ENCODE data around the gene ATP8B1. TPM values are rescaled to one million over a fixed set of nuclear protein-coding genes. Genes with fewer than 3 reads are reported as not detected.
"Not testable (repeated sequence)": the region's sequence is repeated elsewhere in the genome, so short reads cannot be mapped to it uniquely, and the experiment has no call there.

The ATP8B1 gene
- polyA plus RNA-seq, 3 donors = 0.02 to 0.11 (median 0.03) TPM

DNA sequence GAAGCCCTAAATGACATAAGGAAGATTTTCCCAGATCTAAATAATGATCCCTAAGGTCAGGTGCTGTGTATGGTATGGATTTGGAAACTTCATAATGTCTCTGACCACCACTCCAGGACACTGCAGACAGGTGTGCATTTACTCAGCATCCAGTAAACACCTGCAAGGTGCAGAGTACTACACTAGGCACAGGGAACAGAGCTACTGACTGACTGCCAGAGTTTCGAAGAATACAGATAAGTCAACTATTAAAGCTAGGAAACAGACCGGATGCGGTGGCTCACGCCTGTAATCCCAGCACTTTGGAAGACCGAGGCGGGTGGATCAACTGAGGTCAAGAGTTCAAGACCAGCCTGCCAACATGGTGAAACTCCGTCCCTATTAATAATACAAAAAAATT is 65.0 kb downstream of the ATP8B1 start:
- H3K4me3 ChIP-seq (replicated peaks in 1 of 3; ENCODE audit: low read depth in 2 of 3, low read length in 3 of 3) = peak overlapping the region in 1 of 3 experiments; percentile 66
- H3K27me3 Mint-ChIP-seq (ENCODE audit: low read depth in 3 of 3) = peaks cover 0 to 4% (median 0%) of the 10 kb centered on the region in 3 donors
- peaks cover 15 to 19% of the 10 kb centered on the region in 2 donors for H3K4me1 ChIP-seq (ENCODE audit: control insufficient read depth in 1 of 2, insufficient read depth in 2 of 2, low read length in 2 of 2)
- H3K4me1 Mint-ChIP-seq = peaks cover 16% of the 10 kb centered on the region
- H3K79me2 ChIP-seq (ENCODE audit: insufficient read depth, low read length) = no peaks in the 10 kb centered on the region
- H3K4me2 ChIP-seq (replicated peaks; ENCODE audit: extremely low read depth, low read length, poor library complexity, severe bottlenecking) = peak overlapping the region; percentile 69
- H3K9me3 ChIP-seq (replicated peaks in 1 of 2; ENCODE audit: control insufficient read depth in 1 of 2, insufficient read depth in 1 of 2, low read length in 2 of 2) = peaks cover 5 to 10% of the 10 kb centered on the region in 2 donors
- peak overlapping the region in 1 of 2 donors; percentile 89 for H3K4me3 Mint-ChIP-seq
- DNase-seq = no peak
- H2AFZ ChIP-seq (ENCODE audit: insufficient read depth, low read depth, low read length, poor library complexity, severe bottlenecking) = peak overlapping the region; percentile 64
- peak overlapping the region; percentile 24 to 76 for H3K27ac ChIP-seq (ENCODE audit: low read depth in 1 of 2, low read length in 2 of 2)
- H3K27ac Mint-ChIP-seq = peak overlapping the region; percentile 81 to 93 (median 88)
- peaks cover 4 to 11% (median 9%) of the 10 kb centered on the region in 7 donors for H3K9me3 Mint-ChIP-seq
- no peaks in the 10 kb centered on the region for H3K36me3 ChIP-seq (replicated peaks in 1 of 2; ENCODE audit: control insufficient read depth in 1 of 2, insufficient read depth in 2 of 2, low read length in 2 of 2)
- intact Hi-C loops (cut with micrococcal nuclease) = loop anchor here in 1 of 2 donors (10.0 kb wide), 1 partner anchor 63 kb away; no protein-coding TSS in a partner anchor
- no peaks in the 10 kb centered on the region for H3K27me3 ChIP-seq (ENCODE audit: control insufficient read depth in 2 of 2, insufficient read depth in 2 of 2, low read length in 2 of 2)
- 96% methylated on average over 6 of the region's 7 CpGs for WGBS (ENCODE audit: insufficient coverage)
- no peaks in the 10 kb centered on the region for H4K20me1 ChIP-seq (ENCODE audit: insufficient read depth, low read length)
- H3K36me3 Mint-ChIP-seq = peaks cover 6 to 14% of the 10 kb centered on the region in 2 donors
- peak overlapping the region; percentile 34 for H3K9ac ChIP-seq (ENCODE audit: insufficient read depth, low read length, poor library complexity, severe bottlenecking)
- no peak for TF ChIP-seq CTCF (IDR thresholded peaks at IDR 0.05)

DNA sequence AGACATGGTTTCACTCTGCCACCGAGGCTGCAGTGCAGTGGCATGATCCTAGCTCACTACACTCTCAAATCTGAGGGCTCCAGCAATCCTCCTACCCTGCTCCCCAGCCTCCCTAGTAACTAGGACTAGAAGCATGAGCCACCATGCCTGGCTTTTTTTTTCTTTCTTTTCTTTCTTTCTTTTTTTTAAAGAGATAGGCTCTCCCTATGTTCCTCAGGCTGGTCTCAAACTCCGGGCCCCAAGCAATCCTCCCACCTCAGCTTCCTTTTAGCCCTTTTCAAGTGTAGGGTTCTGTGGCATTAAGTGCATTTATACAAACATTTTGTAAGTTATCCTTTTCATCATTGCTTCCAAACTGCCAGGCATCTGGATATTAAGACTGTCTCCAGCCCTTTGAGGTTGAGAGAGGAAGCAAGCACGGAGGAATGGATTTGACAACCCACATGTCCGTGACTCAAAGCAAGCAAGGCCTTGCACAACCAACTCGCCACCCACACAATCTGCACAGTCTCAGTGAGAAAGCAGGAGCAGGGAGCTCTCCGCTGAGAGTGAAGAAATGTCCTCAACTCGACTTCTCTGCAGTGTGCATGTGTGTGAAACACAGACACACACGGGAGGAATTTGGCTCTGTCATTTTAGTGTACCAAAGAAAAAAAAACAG is 65.6 kb downstream of the ATP8B1 start:
- Histone ChIP-seq H3K9me3 (replicated peaks in 1 of 2; ENCODE audit: control insufficient read depth in 1 of 2, insufficient read depth in 1 of 2, low read length in 2 of 2) (peaks cover 5 to 10% of the 10 kb centered on the region in 2 donors), H3K27me3 (ENCODE audit: control insufficient read depth in 2 of 2, insufficient read depth in 2 of 2, low read length in 2 of 2) (no peaks in the 10 kb centered on the region), H2AFZ (ENCODE audit: insufficient read depth, low read depth, low read length, poor library complexity, severe bottlenecking) (peak overlapping the region; percentile 64), H3K4me1 (ENCODE audit: control insufficient read depth in 1 of 2, insufficient read depth in 2 of 2, low read length in 2 of 2) (peaks cover 15 to 19% of the 10 kb centered on the region in 2 donors), H3K4me3 (replicated peaks in 1 of 3; ENCODE audit: low read depth in 2 of 3, low read length in 3 of 3) (peak overlapping the region in 2 of 3 experiments; percentile 38 to 66), H3K79me2 (ENCODE audit: insufficient read depth, low read length) (no peaks in the 10 kb centered on the region), H3K36me3 (replicated peaks in 1 of 2; ENCODE audit: control insufficient read depth in 1 of 2, insufficient read depth in 2 of 2, low read length in 2 of 2) (no peaks in the 10 kb centered on the region), H4K20me1 (ENCODE audit: insufficient read depth, low read length) (no peaks in the 10 kb centered on the region), H3K4me2 (replicated peaks; ENCODE audit: extremely low read depth, low read length, poor library complexity, severe bottlenecking) (peak overlapping the region; percentile 69), H3K27ac (ENCODE audit: low read depth in 1 of 2, low read length in 2 of 2) (peak overlapping the region; percentile 3 to 76), H3K9ac (ENCODE audit: insufficient read depth, low read length, poor library complexity, severe bottlenecking) (peak overlapping the region; percentile 34)
- 3% methylated on average over 3 of the region's 8 CpGs for WGBS (ENCODE audit: insufficient coverage)
- Mint-ChIP-seq H3K4me3 (peak overlapping the region; percentile 6 to 89), H3K27ac (peak overlapping the region; percentile 81 to 93 (median 88)), H3K27me3 (ENCODE audit: low read depth in 3 of 3) (peaks cover 0 to 4% (median 0%) of the 10 kb centered on the region in 3 donors), H3K4me1 (peaks cover 16% of the 10 kb centered on the region), H3K36me3 (peaks cover 6 to 14% of the 10 kb centered on the region in 2 donors), H3K9me3 (peaks cover 4 to 11% (median 9%) of the 10 kb centered on the region in 7 donors)
- intact Hi-C loops (cut with micrococcal nuclease) = loop anchor here in 1 of 2 donors (10.0 kb wide), 1 partner anchor 63 kb away; no protein-coding TSS in a partner anchor
- TF ChIP-seq CTCF (IDR thresholded peaks at IDR 0.05) = no peak
- peak; percentile 85 to 91 (median 88) for DNase-seq

GRCh38 chr18:57735042-57735441 is 68.1 kb downstream of the ATP8B1 start:
- H3K27ac ChIP-seq (ENCODE audit: low read depth in 1 of 2, low read length in 2 of 2); H3K79me2 ChIP-seq (ENCODE audit: insufficient read depth, low read length); H3K27me3 Mint-ChIP-seq (ENCODE audit: low read depth in 3 of 3); H3K4me3 Mint-ChIP-seq; H3K9ac ChIP-seq (ENCODE audit: insufficient read depth, low read length, poor library complexity, severe bottlenecking); H3K27me3 ChIP-seq (ENCODE audit: control insufficient read depth in 2 of 2, insufficient read depth in 2 of 2, low read length in 2 of 2); H3K36me3 ChIP-seq (replicated peaks in 1 of 2; ENCODE audit: control insufficient read depth in 1 of 2, insufficient read depth in 2 of 2, low read length in 2 of 2); H3K9me3 Mint-ChIP-seq; DNase-seq; H2AFZ ChIP-seq (ENCODE audit: insufficient read depth, low read depth, low read length, poor library complexity, severe bottlenecking); H4K20me1 ChIP-seq (ENCODE audit: insufficient read depth, low read length); H3K9me3 ChIP-seq (replicated peaks in 1 of 2; ENCODE audit: control insufficient read depth in 1 of 2, insufficient read depth in 1 of 2, low read length in 2 of 2); H3K4me2 ChIP-seq (replicated peaks; ENCODE audit: extremely low read depth, low read length, poor library complexity, severe bottlenecking); H3K4me3 ChIP-seq (replicated peaks in 1 of 3; ENCODE audit: low read depth in 2 of 3, low read length in 3 of 3): not testable (repeated sequence)
- 99% methylated on average over 15 of the region's 18 CpGs for WGBS (ENCODE audit: insufficient coverage)
- H3K4me1 ChIP-seq (ENCODE audit: control insufficient read depth in 1 of 2, insufficient read depth in 2 of 2, low read length in 2 of 2) = peaks cover 15 to 19% of the 10 kb centered on the region in 2 donors
- Mint-ChIP-seq H3K27ac (peak overlapping the region in 1 of 7 donors; percentile 3), H3K4me1 (peaks cover 16% of the 10 kb centered on the region), H3K36me3 (peaks cover 6 to 12% of the 10 kb centered on the region in 2 donors)
- intact Hi-C loops (cut with micrococcal nuclease) = loop anchor here in 1 of 2 donors (10.0 kb wide), 1 partner anchor 60 kb away; no protein-coding TSS in a partner anchor

Measured in CD14-positive monocyte (primary cell).